ENCODE results near the gene EMP3.
"Not testable (repeated sequence)": the region's sequence is repeated elsewhere in the genome, so short reads cannot be mapped to it uniquely, and the experiment has no call there.

The EMP3 gene

DNA sequence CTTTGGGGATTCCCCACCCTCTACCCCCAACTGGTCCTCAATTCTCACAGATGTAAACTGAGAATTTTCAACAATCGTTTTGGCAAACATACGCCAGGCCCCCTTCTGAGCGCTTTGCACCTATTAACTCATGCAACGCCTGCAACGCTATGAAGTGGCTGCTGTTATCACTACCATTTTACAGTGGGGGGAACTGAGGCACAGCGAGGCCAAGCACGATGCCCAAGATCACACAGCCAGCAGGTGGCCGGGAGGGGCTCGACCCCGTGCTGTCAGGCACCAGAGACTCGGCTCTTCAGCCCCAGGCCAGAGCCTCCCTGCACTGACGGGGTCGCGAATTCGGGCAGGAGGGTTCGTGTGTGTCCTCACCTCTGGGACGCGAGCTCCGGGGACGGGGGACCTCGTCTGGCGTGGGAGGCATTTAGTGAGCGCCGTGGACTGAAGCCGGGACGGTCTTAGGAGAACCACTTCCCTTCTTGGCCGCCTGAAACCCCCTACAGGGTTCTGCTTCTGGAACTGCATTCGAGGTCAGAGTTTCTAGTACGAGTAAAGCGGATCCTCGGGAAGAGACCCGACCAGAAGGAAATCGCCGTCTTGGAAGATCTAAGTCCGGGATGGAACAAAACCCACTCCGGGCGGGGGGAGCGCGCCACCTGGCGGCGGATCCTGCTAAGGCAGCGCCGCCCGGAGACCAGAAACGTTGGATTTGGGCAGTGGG is 34.4 kb upstream of the EMP3 start:
- Mint-ChIP-seq H3K36me3 (ENCODE audit: low read depth) (peaks cover 28% of the 10 kb centered on the region), H3K27me3 (ENCODE audit: low read depth) (peaks cover 6% of the 10 kb centered on the region), H3K9me3 (peaks cover 11% of the 10 kb centered on the region), H3K27ac (peak overlapping the region; percentile 50 to 82 (median 71)), H3K4me3 (peak overlapping the region; percentile 80 to 88 (median 87)), H3K4me1 (peaks cover 8% of the 10 kb centered on the region)
- TF ChIP-seq, protein P1, sequence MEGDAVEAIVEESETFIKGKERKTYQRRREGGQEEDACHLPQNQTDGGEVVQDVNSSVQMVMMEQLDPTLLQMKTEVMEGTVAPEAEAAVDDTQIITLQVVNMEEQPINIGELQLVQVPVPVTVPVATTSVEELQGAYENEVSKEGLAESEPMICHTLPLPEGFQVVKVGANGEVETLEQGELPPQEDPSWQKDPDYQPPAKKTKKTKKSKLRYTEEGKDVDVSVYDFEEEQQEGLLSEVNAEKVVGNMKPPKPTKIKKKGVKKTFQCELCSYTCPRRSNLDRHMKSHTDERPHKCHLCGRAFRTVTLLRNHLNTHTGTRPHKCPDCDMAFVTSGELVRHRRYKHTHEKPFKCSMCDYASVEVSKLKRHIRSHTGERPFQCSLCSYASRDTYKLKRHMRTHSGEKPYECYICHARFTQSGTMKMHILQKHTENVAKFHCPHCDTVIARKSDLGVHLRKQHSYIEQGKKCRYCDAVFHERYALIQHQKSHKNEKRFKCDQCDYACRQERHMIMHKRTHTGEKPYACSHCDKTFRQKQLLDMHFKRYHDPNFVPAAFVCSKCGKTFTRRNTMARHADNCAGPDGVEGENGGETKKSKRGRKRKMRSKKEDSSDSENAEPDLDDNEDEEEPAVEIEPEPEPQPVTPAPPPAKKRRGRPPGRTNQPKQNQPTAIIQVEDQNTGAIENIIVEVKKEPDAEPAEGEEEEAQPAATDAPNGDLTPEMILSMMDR (IDR thresholded peaks at IDR 0.05; ENCODE audit: unreplicated experiment in 3 of 3) = peak; percentile 93 to 98 (median 97)

DNA sequence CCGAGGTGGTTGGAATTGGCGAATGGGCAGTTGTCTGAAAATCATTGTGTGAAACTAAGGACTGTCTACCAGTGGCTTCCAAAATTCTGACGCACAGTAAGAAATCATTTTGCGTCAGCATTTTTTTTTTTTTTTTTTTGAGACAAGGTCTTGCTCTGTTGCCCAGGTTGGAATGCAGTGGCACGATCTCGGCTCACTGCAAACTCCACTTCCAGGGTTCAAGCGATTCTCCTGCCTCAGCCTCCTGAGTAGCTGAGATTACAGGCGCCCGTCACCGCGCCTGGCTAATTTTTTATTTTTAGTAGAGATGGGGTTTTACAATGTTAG is 33.9 kb upstream of the EMP3 start:
- H3K4me1 Mint-ChIP-seq; H3K27me3 Mint-ChIP-seq (ENCODE audit: low read depth); H3K9me3 Mint-ChIP-seq: not testable (repeated sequence)
- Mint-ChIP-seq H3K4me3 (peak overlapping the region; percentile 80 to 88 (median 87)), H3K36me3 (ENCODE audit: low read depth) (peaks cover 23% of the 10 kb centered on the region), H3K27ac (peak overlapping the region in 2 of 3 experiments; percentile 71 to 82)

DNA sequence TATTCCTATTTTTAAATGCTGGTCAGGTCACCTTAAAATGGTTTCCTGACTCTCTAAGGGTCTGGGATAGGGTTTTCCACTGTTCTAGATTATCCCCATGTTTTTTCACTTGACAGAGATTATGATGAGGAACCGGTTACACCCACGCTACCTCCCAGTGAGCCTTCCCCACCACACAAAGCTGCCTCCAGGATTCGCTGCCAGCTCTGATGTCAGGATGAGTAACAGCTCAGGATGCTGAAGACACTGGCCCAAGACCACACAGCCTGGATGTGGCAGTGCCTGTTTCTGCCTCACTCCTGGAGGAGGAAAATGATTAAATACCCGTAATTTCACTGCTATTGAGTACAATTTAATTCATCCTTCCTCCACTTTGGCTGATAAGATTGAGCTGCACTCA is 32.6 kb upstream of the EMP3 start:
- H3K27me3 Mint-ChIP-seq (ENCODE audit: low read depth) = peaks cover 6% of the 10 kb centered on the region
- no peak overlapping the region for H3K27ac Mint-ChIP-seq
- H3K36me3 Mint-ChIP-seq (ENCODE audit: low read depth) = peaks cover 11% of the 10 kb centered on the region
- peaks cover 3% of the 10 kb centered on the region for H3K9me3 Mint-ChIP-seq
- H3K4me3 Mint-ChIP-seq = no peak overlapping the region
- TF ChIP-seq, protein P1 (IDR thresholded peaks at IDR 0.05; ENCODE audit: unreplicated experiment in 3 of 3) = no peak
- H3K4me1 Mint-ChIP-seq = peaks cover 8% of the 10 kb centered on the region

DNA sequence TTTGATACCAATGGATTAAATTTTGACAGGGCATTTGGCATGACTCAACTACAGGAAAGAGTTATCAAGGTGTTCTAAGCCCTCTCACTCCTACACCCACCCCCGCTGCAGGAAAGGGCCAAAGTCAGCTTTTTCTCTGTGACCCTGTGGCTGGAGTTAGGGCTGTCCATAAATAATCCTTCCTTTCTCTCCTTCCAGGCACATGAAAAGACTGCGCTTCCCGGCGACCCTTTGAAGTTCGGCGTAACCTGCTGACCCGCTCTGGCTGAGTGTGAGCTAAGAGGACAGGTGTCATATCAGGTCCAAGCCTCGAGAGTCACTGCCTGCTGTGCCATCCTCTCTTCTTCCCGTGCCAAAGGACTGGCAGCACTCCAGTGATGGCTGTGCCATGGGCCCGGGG is 29.9 kb upstream of the EMP3 start:
- no peaks in the 10 kb centered on the region for H3K36me3 Mint-ChIP-seq (ENCODE audit: low read depth)
- no peak overlapping the region for H3K27ac Mint-ChIP-seq
- H3K27me3 Mint-ChIP-seq (ENCODE audit: low read depth) = no peaks in the 10 kb centered on the region
- H3K4me3 Mint-ChIP-seq = no peak overlapping the region
- H3K4me1 Mint-ChIP-seq = peaks cover 8% of the 10 kb centered on the region
- no peaks in the 10 kb centered on the region for H3K9me3 Mint-ChIP-seq
- TF ChIP-seq, protein P1 (IDR thresholded peaks at IDR 0.05; ENCODE audit: unreplicated experiment in 3 of 3) = no peak

DNA sequence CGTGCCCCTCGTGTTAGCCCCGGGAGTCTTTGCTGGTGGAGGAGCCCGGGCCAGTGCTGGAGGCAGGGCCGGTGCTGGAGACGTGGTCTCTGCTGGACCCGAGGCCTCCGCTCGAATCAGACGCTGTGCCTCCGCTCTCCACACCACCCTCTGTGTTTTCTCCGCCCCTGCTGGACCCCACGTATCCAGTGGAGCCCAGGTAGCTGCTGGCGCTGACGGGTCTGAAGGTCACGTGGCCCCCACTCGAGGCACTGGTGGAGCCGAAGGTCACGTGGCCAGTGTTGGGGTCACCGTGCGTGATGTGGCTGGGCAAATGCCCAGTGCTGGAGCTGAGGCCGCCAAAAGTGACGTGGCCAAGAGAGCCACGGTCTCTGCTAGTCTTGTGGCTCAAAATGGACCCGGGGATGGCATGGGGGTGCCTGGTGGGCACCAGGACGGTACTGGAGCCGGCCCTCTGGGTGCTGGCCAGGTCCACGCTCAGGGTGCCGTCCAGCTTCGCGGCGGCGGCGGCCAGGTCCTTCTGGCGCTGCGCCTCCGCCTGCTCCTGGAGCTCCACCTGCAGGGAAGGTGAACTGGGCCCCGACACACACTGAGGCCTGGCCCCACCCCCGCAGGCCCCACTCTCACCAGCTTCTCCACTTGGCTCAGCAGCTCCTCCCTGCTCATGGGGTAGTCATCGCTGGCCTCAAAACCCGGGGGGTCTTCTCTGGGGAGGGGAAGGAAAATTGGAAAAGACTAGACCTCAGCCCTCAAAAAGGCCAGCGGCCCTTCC is 28.2 kb upstream of the EMP3 start:
- TF ChIP-seq, protein P1 (IDR thresholded peaks at IDR 0.05; ENCODE audit: unreplicated experiment in 3 of 3) = no peak
- Mint-ChIP-seq H3K27me3 (ENCODE audit: low read depth) (no peaks in the 10 kb centered on the region), H3K9me3 (no peaks in the 10 kb centered on the region), H3K27ac (no peak overlapping the region), H3K4me1 (no peaks in the 10 kb centered on the region), H3K4me3 (no peak overlapping the region), H3K36me3 (ENCODE audit: low read depth) (no peaks in the 10 kb centered on the region)

DNA sequence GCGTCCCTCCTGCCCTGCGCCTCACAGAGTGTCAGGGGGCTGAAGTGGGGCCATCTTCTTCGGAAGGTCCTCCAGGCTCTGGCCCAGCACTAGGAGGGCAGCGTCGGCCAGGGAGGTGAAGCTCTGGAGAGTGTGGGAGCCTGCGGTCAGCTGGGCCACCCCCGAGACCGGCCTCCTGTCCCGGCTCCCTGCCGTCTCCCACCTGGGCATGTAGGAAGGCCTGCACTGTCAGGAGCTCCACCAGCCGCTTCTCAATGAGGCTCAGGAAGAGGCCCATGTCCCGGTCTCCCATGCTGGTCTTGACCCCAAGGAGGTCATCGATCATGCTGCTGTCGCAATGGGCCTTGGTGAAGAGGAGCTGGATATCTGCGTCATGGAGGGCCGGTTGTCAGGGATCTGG is 27.4 kb upstream of the EMP3 start:
- TF ChIP-seq, protein P1 (IDR thresholded peaks at IDR 0.05; ENCODE audit: unreplicated experiment in 3 of 3) = no peak
- Mint-ChIP-seq H3K4me3 (no peak overlapping the region), H3K9me3 (no peaks in the 10 kb centered on the region), H3K27ac (no peak overlapping the region), H3K27me3 (ENCODE audit: low read depth) (no peaks in the 10 kb centered on the region), H3K4me1 (no peaks in the 10 kb centered on the region), H3K36me3 (ENCODE audit: low read depth) (no peaks in the 10 kb centered on the region)
